H9 (cell line): ENCODE data around the gene KIF26B. TPM values are rescaled to one million over a fixed set of nuclear protein-coding genes. Genes with fewer than 3 reads are reported as not detected.

ENCODE experiments used
- DNase-seq: peaks from one replicate; pipeline ENCODE4 v3.0.0-alpha.2; 2017
- H2AFZ ChIP-seq: one replicate; pipeline ENCODE4 v1.6.1; 2013; ENCODE audit warnings: mild to moderate bottlenecking, low read length, control low read depth, moderate library complexity
- H2AK5ac ChIP-seq: 2 replicates; pipeline ENCODE4 v1.6.1; 2013; ENCODE audit warnings: low read length, control low read depth, mixed read lengths; ENCODE audit not compliant: insufficient read length
- H2BK120ac ChIP-seq: one replicate; pipeline ENCODE4 v1.6.1; 2013; ENCODE audit warnings: low read depth, mild to moderate bottlenecking, low read length, control low read depth, inconsistent platforms; ENCODE audit not compliant: poor library complexity, severe bottlenecking
- H2BK12ac ChIP-seq: 2 replicates; pipeline ENCODE4 v1.6.1; 2013; ENCODE audit warnings: low read length, control low read depth, mixed read lengths, low read depth; ENCODE audit not compliant: insufficient read length
- H2BK15ac ChIP-seq: 2 replicates; pipeline ENCODE4 v1.6.1; 2013; ENCODE audit warnings: low read depth, low read length, control low read depth
- H2BK20ac ChIP-seq: one replicate; pipeline ENCODE4 v1.6.1; 2013; ENCODE audit warnings: low read depth, mild to moderate bottlenecking, low read length, control low read depth, inconsistent platforms; ENCODE audit not compliant: poor library complexity, severe bottlenecking
- H2BK5ac ChIP-seq: 2 replicates; pipeline ENCODE4 v1.6.1; 2013; ENCODE audit warnings: low read length, control low read depth, mixed read lengths; ENCODE audit not compliant: insufficient read length
- H3K14ac ChIP-seq: 2 replicates; pipeline ENCODE4 v1.6.1; 2013; ENCODE audit warnings: low read length, control low read depth; ENCODE audit not compliant: insufficient read depth
- H3K18ac ChIP-seq: 2 replicates; pipeline ENCODE4 v1.6.1; 2013; ENCODE audit warnings: low read depth, mild to moderate bottlenecking, mixed read lengths, low read length, control low read depth; ENCODE audit not compliant: insufficient read length
- H3K23ac ChIP-seq: 2 replicates; pipeline ENCODE4 v1.6.1; 2013; ENCODE audit warnings: low read length, control low read depth, mixed read lengths, low read depth; ENCODE audit not compliant: insufficient read length
- H3K23me2 ChIP-seq: 2 replicates; pipeline ENCODE4 v1.6.1; 2013; ENCODE audit warnings: low read depth, mild to moderate bottlenecking, mixed read lengths, low read length, control low read depth; ENCODE audit not compliant: insufficient read length, poor library complexity, severe bottlenecking
- H3K27ac ChIP-seq: 2 replicates; pipeline ENCODE4 v1.5.1; 2013; ENCODE audit warnings: low read length, control low read depth, mixed read lengths, low read depth; ENCODE audit not compliant: insufficient read length
- H3K27me3 ChIP-seq: 2 replicates; pipeline ENCODE4 v1.6.1; 2013; ENCODE audit warnings: low read length, control low read depth, inconsistent platforms; ENCODE audit not compliant: insufficient read depth
- H3K4ac ChIP-seq: 2 replicates; pipeline ENCODE4 v1.6.1; 2013; ENCODE audit warnings: low read depth, mild to moderate bottlenecking, control low read depth, inconsistent platforms, low read length, moderate library complexity
- H3K4me1 ChIP-seq: 2 replicates; pipeline ENCODE4 v1.6.1; 2013; ENCODE audit warnings: low read length, control low read depth, inconsistent platforms; ENCODE audit not compliant: insufficient read depth
- H3K4me2 ChIP-seq: 2 replicates; pipeline ENCODE4 v1.6.1; 2013; ENCODE audit warnings: low read length, control low read depth, mixed read lengths; ENCODE audit not compliant: insufficient read length, insufficient read depth
- H3K56ac ChIP-seq: 2 replicates; pipeline ENCODE4 v1.6.1; 2013; ENCODE audit warnings: low read depth, mild to moderate bottlenecking, mixed read lengths, low read length, control low read depth; ENCODE audit not compliant: insufficient read length
- H3K79me1 ChIP-seq: 2 replicates; pipeline ENCODE4 v1.6.1; 2013; ENCODE audit warnings: low read depth, mild to moderate bottlenecking, moderate library complexity, low read length, control low read depth, inconsistent platforms; ENCODE audit not compliant: insufficient read depth, poor library complexity, severe bottlenecking
- H3K79me2 ChIP-seq: 2 replicates; pipeline ENCODE4 v1.6.1; 2013; ENCODE audit warnings: low read length, control low read depth, inconsistent platforms; ENCODE audit not compliant: insufficient read depth
- H3K9ac ChIP-seq: 2 replicates; pipeline ENCODE4 v1.6.1; 2013; ENCODE audit warnings: low read length, control low read depth, mixed read lengths; ENCODE audit not compliant: insufficient read length; ENCODE audit errors: extremely low read depth
- H3K9me3 ChIP-seq: one replicate; pipeline ENCODE4 v1.6.1; 2013; ENCODE audit warnings: low read depth, low read length, inconsistent platforms; ENCODE audit not compliant: control insufficient read depth
- H3T11ph ChIP-seq: one replicate; pipeline ENCODE4 v1.6.1; 2013; ENCODE audit warnings: mild to moderate bottlenecking, low read length, control low read depth, inconsistent platforms
- H4K20me1 ChIP-seq: one replicate; pipeline ENCODE4 v1.6.1; 2013; ENCODE audit not compliant: control insufficient read depth, insufficient read length, insufficient read depth
- H4K5ac ChIP-seq: 2 replicates; pipeline ENCODE4 v1.6.1; 2013; ENCODE audit warnings: low read depth, mild to moderate bottlenecking, mixed read lengths, low read length, control low read depth; ENCODE audit not compliant: insufficient read length
- H4K8ac ChIP-seq: replicated peaks from 2 replicates; pipeline ENCODE4 v1.6.1; 2013; ENCODE audit warnings: low read length, control low read depth, mixed read lengths, low read depth; ENCODE audit not compliant: insufficient read length
- H4K91ac ChIP-seq: 2 replicates; pipeline ENCODE4 v1.6.1; 2013; ENCODE audit warnings: low read depth, mild to moderate bottlenecking, moderate library complexity, mixed read lengths, low read length, control low read depth; ENCODE audit not compliant: insufficient read length
- H3K27ac Mint-ChIP-seq, 3 experiments: 2 replicates in 2 of 3; 3 replicates in 1 of 3; pipeline ENCODE4 v1.8.0; 2020 to 2021; ENCODE audit warnings: mixed read lengths in 3 of 3, mild to moderate bottlenecking in 1 of 3, moderate library complexity in 1 of 3
- H3K27me3 Mint-ChIP-seq: 2 replicates; pipeline ENCODE4 v1.8.0; 2021; ENCODE audit warnings: low read depth, mild to moderate bottlenecking, moderate library complexity, mixed read lengths
- H3K36me3 Mint-ChIP-seq, 3 experiments: 2 replicates in 2 of 3; 3 replicates in 1 of 3; pipeline ENCODE4 v1.8.0; 2020 to 2021; ENCODE audit warnings: low read depth in 3 of 3, mixed read lengths in 3 of 3; ENCODE audit not compliant: insufficient read depth in 1 of 3
- H3K4me1 Mint-ChIP-seq, 2 experiments: 2 replicates each; pipeline ENCODE4 v1.8.0; 2020; ENCODE audit warnings: mixed read lengths in 2 of 2
- H3K4me3 Mint-ChIP-seq, 2 experiments: 2 replicates in 1 of 2; 3 replicates in 1 of 2; pipeline ENCODE4 v1.8.0; 2020 to 2021; ENCODE audit warnings: mild to moderate bottlenecking in 2 of 2, mixed read lengths in 2 of 2, moderate library complexity in 1 of 2
- H3K9me3 Mint-ChIP-seq, 2 experiments: 2 replicates in 1 of 2; 3 replicates in 1 of 2; pipeline ENCODE4 v1.8.0; 2020; ENCODE audit warnings: mild to moderate bottlenecking in 2 of 2, mixed read lengths in 2 of 2, moderate library complexity in 1 of 2
- WGBS: extraction: QIAGEN DNeasy Blood & Tissue Kit; methylation state at CpG from one replicate; pipeline ENCODE4 v1.1.7; 2013; ENCODE audit warnings: missing lambda C conversion rate, low lambda C conversion rate, mixed read lengths; ENCODE audit not compliant: insufficient read length; ENCODE audit errors: extremely low coverage; 5-methylcytosine and 5-hydroxymethylcytosine counted together
- total RNA-seq: library from RNA; stranded (reverse); gene quantifications from 2 replicates; pipeline ENCODE4 v1.2.1, GENCODE V29; 2021
- TF ChIP-seq, protein P1 (sequence below): fragments of 200-600 bp; sonication (generic); conservative IDR thresholded peaks from 3 replicates; pipeline ENCODE4 v1.8.0; 2021; ENCODE audit warnings: antibody characterized with exemption, mild to moderate bottlenecking

KIF26B gene
- total RNA-seq, 1 experiment from 2014 or later = 0.13 TPM

DNA sequence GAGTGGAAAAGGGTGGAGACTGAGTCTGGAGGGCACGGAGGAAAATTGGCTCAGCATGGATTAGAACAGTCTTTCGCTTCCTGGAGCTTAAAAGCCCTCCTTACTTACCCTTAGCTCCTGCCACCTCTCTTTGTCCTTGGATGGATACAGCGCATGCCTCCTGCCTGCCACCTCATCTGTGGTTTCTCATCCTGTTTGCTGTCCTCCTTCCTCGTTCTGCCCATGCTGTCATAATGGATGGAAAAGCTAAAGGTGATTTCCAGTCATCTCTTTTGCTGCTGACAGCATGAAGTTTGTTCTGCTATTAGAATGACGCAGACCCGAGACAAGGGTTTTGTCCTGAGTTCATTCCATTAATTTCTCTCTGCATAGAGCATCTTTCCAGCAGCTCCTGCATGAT lies 425.9 kb downstream of the KIF26B start:
- Mint-ChIP-seq H3K4me3 (no peak overlapping the region), H3K36me3 (no peaks in the 10 kb centered on the region; a peak in 1 of 7 replicates), H3K4me1 (peaks cover 0 to 5% of the 10 kb centered on the region in 2 experiments; a peak in 2 of 4 replicates), H3K27ac (no peak overlapping the region), H3K9me3 (no peaks in the 10 kb centered on the region), H3K27me3 (peaks cover 3% of the 10 kb centered on the region; the same call in 1 of the 2 replicates)
- Histone ChIP-seq H3K27ac (no peak overlapping the region), H2BK120ac (no peak overlapping the region), H3K9ac (no peak overlapping the region), H3K79me1 (no peaks in the 10 kb centered on the region), H2BK5ac (no peak overlapping the region), H3K18ac (no peak overlapping the region), H4K8ac (no peak overlapping the region), H3K27me3 (no peaks in the 10 kb centered on the region), H2BK15ac (no peak overlapping the region), H3K14ac (no peak overlapping the region), H3K23ac (no peak overlapping the region), H4K5ac (no peak overlapping the region), H3T11ph (no peak overlapping the region), H3K23me2 (no peaks in the 10 kb centered on the region), H4K20me1 (no peaks in the 10 kb centered on the region), H2AFZ (no peak overlapping the region), H2BK20ac (no peak overlapping the region), H3K79me2 (no peaks in the 10 kb centered on the region), H3K9me3 (no peaks in the 10 kb centered on the region), H3K4me2 (no peak overlapping the region), H4K91ac (no peak overlapping the region), H2BK12ac (no peak overlapping the region), H3K4me1 (no peaks in the 10 kb centered on the region), H3K56ac (no peak overlapping the region), H3K4ac (no peak overlapping the region), H2AK5ac (no peak overlapping the region)
- WGBS = no CpG with 5 or more reads among the region's 6 CpGs
- DNase-seq = no peak
- TF ChIP-seq, protein P1, sequence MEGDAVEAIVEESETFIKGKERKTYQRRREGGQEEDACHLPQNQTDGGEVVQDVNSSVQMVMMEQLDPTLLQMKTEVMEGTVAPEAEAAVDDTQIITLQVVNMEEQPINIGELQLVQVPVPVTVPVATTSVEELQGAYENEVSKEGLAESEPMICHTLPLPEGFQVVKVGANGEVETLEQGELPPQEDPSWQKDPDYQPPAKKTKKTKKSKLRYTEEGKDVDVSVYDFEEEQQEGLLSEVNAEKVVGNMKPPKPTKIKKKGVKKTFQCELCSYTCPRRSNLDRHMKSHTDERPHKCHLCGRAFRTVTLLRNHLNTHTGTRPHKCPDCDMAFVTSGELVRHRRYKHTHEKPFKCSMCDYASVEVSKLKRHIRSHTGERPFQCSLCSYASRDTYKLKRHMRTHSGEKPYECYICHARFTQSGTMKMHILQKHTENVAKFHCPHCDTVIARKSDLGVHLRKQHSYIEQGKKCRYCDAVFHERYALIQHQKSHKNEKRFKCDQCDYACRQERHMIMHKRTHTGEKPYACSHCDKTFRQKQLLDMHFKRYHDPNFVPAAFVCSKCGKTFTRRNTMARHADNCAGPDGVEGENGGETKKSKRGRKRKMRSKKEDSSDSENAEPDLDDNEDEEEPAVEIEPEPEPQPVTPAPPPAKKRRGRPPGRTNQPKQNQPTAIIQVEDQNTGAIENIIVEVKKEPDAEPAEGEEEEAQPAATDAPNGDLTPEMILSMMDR = no peak
